Transverse colon (tissue), 4 donors: ENCODE data around the gene IMMP2L. TPM values are rescaled to one million over a fixed set of nuclear protein-coding genes. Genes with fewer than 3 reads are reported as not detected.

ENCODE experiments used
- DNase-seq: peaks from one replicate; pipeline ENCODE4 v3.0.0-alpha.2; 2019
- H3K27ac ChIP-seq, 4 donors: fragments of 200-600 bp; sonication (generic); 2 replicates each; pipeline ENCODE4 v1.5.1; 2016 to 2018; ENCODE audit warnings: inconsistent platforms in 4 of 4
- H3K27me3 ChIP-seq: fragments of 200-600 bp; sonication (generic); 2 replicates; pipeline ENCODE4 v1.5.1; 2017; ENCODE audit warnings: inconsistent platforms
- H3K36me3 ChIP-seq, 4 donors: fragments of 200-600 bp; sonication (generic); 2 replicates each; pipeline ENCODE4 v1.5.1; 2017 to 2019; ENCODE audit warnings: inconsistent platforms in 4 of 4
- H3K4me1 ChIP-seq, 4 donors: fragments of 200-600 bp; sonication (generic); 2 replicates each; pipeline ENCODE4 v1.5.1; 2017 to 2020; ENCODE audit warnings: inconsistent platforms in 4 of 4
- H3K4me3 ChIP-seq, 4 donors: fragments of 200-600 bp; sonication (generic); 1 replicate in 1 of 4; 2 replicates in 3 of 4; pipeline versions ENCODE4 v1.5.1 to v1.6.1; 2017 to 2019; ENCODE audit warnings: inconsistent platforms in 4 of 4
- H3K9me3 ChIP-seq, 2 donors: fragments of 200-600 bp; sonication (generic); 2 replicates each; pipeline ENCODE4 v1.5.1; 2017 to 2019; ENCODE audit warnings: inconsistent platforms in 2 of 2
- EP300 ChIP-seq: sonication (generic); formaldehyde crosslinking; IDR thresholded peaks from one replicate; pipeline ENCODE4 v1.6.1; 2017; ENCODE audit warnings: antibody characterized with exemption, low read depth
- POLR2A ChIP-seq: fragments of 450-650 bp; IDR thresholded peaks from one replicate; pipeline ENCODE4 v1.6.1; 2016; ENCODE audit warnings: antibody characterized with exemption, mild to moderate bottlenecking, moderate library complexity
- POLR2AphosphoS5 ChIP-seq, 3 donors: sonication (generic); formaldehyde crosslinking; IDR thresholded peaks; one replicate each; pipeline ENCODE4 v1.6.1; 2016; ENCODE audit warnings: antibody characterized with exemption in 3 of 3
- WGBS, 2 donors: methylation state at CpG; one replicate each; pipeline ENCODE4 v1.1.5; 2018; ENCODE audit warnings: low coverage in 1 of 2; 5-methylcytosine and 5-hydroxymethylcytosine counted together
- in situ Hi-C, 4 donors: fragments of 200-750 bp; cut with MboI; loops; one replicate each; pipeline versions ENCODE4 v1.15.0 to v1.15.1; 2017; ENCODE audit warnings: low sequenced_read_pairs in 3 of 4, low pct_ligation_motif_present in 1 of 4, low pct_unique_long_range_greater_than_20kb in 1 of 4
- intact Hi-C: fragments of 100-400 bp; cut with DNase I; formaldehyde crosslinking; loops from one replicate; pipeline ENCODE4 v1.15.1; 2023; ENCODE audit warnings: low total_unique reads
- total RNA-seq, 4 donors: library from RNA; depleted of rRNA; stranded (reverse); fragments of >200 nt; gene quantifications; one replicate each; pipeline ENCODE4 v1.1.0, GENCODE V29; 2016
- TF ChIP-seq, protein P1 (sequence below), 5 experiments: fragments of 200-600 bp in 3 of 5; fragments of 450-650 bp in 2 of 5; sonication (generic) in 3 of 5; IDR thresholded peaks; 1 replicate in 2 of 5; 2 replicates in 3 of 5; pipeline ENCODE4 v1.5.1; 2016 to 2017; ENCODE audit warnings: antibody characterized with exemption in 5 of 5, inconsistent platforms in 3 of 5, mild to moderate bottlenecking in 2 of 5, moderate library complexity in 1 of 5

Gene IMMP2L
- total RNA-seq, 4 donors from 2014 or later, result 8.6 to 69.6 (median 10.9) TPM

DNA sequence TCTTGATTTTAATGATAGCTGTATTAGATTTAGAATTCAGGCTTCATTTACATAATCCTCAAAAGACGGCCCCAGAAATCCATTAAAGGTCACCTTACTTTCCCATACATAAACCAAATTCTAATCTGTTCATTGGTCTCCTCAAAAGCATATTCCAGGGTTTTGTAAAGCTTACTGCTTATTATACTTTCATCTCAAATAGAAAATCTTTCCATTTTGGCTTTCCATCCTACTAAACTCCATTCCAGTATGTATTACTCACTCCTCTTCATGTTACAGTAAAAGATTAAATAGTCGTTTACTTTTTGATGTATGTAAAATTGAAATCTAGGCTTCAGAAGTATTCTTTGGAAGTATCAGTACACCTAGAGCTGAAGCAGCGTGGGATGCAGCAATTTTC lies 614.9 kb downstream of the IMMP2L start:
- intact Hi-C loops, result no loop called here
- TF ChIP-seq POLR2A, result no peak
- TF ChIP-seq, protein P1, sequence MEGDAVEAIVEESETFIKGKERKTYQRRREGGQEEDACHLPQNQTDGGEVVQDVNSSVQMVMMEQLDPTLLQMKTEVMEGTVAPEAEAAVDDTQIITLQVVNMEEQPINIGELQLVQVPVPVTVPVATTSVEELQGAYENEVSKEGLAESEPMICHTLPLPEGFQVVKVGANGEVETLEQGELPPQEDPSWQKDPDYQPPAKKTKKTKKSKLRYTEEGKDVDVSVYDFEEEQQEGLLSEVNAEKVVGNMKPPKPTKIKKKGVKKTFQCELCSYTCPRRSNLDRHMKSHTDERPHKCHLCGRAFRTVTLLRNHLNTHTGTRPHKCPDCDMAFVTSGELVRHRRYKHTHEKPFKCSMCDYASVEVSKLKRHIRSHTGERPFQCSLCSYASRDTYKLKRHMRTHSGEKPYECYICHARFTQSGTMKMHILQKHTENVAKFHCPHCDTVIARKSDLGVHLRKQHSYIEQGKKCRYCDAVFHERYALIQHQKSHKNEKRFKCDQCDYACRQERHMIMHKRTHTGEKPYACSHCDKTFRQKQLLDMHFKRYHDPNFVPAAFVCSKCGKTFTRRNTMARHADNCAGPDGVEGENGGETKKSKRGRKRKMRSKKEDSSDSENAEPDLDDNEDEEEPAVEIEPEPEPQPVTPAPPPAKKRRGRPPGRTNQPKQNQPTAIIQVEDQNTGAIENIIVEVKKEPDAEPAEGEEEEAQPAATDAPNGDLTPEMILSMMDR (IDR thresholded peaks at IDR 0.05), result no peak
- no peak for TF ChIP-seq POLR2AphosphoS5 (IDR thresholded peaks at IDR 0.05)
- TF ChIP-seq EP300, result no peak
- in situ Hi-C loops, result no loop called here
- no peak for DNase-seq
- no peaks in the 10 kb centered on the region for H3K4me1 ChIP-seq
- no peaks in the 10 kb centered on the region for H3K9me3 ChIP-seq
- WGBS, 2 donors, result 86 to 90% methylated on average over 3 of the region's 3 CpGs
- H3K27ac ChIP-seq, result no peak overlapping the region
- no peaks in the 10 kb centered on the region for H3K27me3 ChIP-seq
- H3K36me3 ChIP-seq, result no peaks in the 10 kb centered on the region
- H3K4me3 ChIP-seq, result no peak overlapping the region

GRCh38 chr7:110944966-110945644 lies 617.2 kb downstream of the IMMP2L start:
- H3K9me3 ChIP-seq, result no peaks in the 10 kb centered on the region
- 85% methylated on average over 9 of the region's 9 CpGs for WGBS, 2 donors
- no peaks in the 10 kb centered on the region for H3K27me3 ChIP-seq
- H3K4me3 ChIP-seq, result no peak overlapping the region
- intact Hi-C loops (no loop called here), in situ Hi-C loops (no loop called here)
- DNase-seq, result no peak
- H3K27ac ChIP-seq, result no peak overlapping the region
- H3K4me1 ChIP-seq, result no peaks in the 10 kb centered on the region
- TF ChIP-seq, protein P1 (IDR thresholded peaks at IDR 0.05), result no peak
- TF ChIP-seq EP300, result no peak
- no peak for TF ChIP-seq POLR2AphosphoS5 (IDR thresholded peaks at IDR 0.05)
- no peak for TF ChIP-seq POLR2A
- H3K36me3 ChIP-seq, result no peaks in the 10 kb centered on the region

DNA sequence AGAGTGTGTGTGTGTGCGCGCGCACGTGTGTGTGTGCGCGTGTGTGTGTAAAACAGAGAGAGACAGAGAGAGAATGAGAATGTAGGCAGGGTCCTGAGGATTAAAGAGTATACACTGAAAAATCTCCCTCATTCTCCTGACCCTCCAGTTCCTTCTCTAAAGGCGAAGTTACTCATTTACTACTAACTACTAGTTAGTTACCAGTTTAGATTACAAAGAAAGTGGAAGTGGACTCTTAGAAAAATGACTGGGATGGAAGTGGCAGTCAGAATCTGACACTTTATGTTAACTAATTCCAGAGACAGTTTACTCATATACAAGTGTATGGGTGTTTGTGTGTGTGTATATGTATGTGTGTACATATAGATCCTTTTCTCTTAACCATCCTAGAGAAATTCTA lies 617.8 kb downstream of the IMMP2L start:
- TF ChIP-seq EP300 (no peak), POLR2A (no peak), POLR2AphosphoS5 (IDR thresholded peaks at IDR 0.05) (no peak)
- TF ChIP-seq, protein P1 (IDR thresholded peaks at IDR 0.05), result no peak

DNA sequence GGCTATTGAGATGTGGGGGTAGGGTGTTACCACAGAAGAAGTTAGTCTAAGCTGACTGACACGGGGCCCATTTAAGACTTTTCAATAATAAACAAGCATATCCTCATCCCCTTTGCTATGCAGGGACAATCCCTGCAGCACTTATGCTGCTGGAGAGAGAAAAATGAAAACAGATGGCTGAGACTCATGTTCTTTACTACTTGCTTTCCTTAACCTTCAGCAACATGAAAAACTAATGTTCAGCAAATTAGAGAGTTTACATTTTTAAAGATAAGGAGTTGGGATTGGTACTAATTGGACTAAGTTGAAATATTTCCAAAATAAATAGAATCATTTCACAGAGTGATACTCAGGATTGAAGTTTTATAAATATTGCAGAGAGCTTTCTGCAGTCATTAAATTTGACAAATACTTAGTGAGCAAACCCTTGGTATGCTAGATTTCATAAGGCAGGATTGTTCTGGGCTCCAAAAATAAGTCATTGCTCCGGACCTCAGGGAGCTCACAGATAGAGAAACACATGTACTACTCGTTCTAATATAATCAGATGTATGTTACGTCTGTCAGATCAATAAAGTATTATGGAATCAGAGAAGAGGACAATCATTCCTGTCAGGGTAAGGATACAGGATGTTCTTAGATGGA lies 618.5 kb downstream of the IMMP2L start:
- Histone ChIP-seq H3K4me1 (no peaks in the 10 kb centered on the region), H3K27me3 (no peaks in the 10 kb centered on the region), H3K4me3 (no peak overlapping the region), H3K27ac (no peak overlapping the region), H3K9me3 (no peaks in the 10 kb centered on the region), H3K36me3 (no peaks in the 10 kb centered on the region)
- no peak for DNase-seq
- TF ChIP-seq, protein P1 (IDR thresholded peaks at IDR 0.05), result no peak
- TF ChIP-seq EP300, result no peak
- intact Hi-C loops (no loop called here), in situ Hi-C loops (no loop called here)
- 66 to 71% methylated on average over 4 of the region's 4 CpGs for WGBS, 2 donors

More for the DNA sequence above, 617.8 kb downstream of the IMMP2L start:
- Histone ChIP-seq H3K4me3 (no peak overlapping the region), H3K36me3 (no peaks in the 10 kb centered on the region), H3K9me3 (no peaks in the 10 kb centered on the region), H3K27me3 (no peaks in the 10 kb centered on the region), H3K27ac (no peak overlapping the region), H3K4me1 (no peaks in the 10 kb centered on the region)
- in situ Hi-C loops (no loop called here), intact Hi-C loops (no loop called here)
- no peak for DNase-seq
- WGBS, 2 donors, result 90 to 94% methylated on average over 7 of the region's 7 CpGs
